ENCODE measurements around the gene KCNJ15. TPM values are rescaled to one million over a fixed set of nuclear protein-coding genes. Genes with fewer than 3 reads are reported as not detected.

The KCNJ15 gene
- total RNA-seq, 1 donor = under 0.01 TPM

DNA sequence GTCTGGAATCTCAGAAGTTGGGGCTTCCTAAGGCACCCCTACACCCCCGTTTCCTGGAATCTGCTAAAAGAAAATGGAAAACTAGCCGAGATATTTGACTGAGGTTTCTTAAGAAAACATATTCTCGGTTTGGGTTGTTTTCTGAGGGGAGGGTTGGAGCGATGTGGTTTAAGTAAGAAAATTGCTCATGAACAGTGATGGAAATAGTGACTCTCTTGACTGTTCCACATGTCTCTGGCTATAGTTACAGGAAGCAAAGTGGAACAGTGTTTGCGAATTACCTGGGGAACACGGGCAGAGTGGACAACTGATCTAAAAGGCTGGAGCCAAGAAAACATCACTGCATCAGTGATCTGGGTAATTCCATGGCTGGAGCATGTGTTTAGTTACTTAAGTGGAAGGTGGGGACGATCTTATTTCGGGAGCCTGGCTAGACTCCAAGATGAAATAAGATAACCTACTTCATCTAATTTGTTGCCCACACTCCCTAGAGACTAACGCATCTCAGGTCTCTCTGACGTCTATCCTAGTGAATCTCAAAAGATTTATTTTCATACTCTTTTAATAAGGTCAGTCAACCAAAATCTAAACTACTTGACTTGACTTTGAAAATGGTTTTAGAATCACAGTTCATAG is 92.4 kb downstream of the KCNJ15 start:
- H3K4me3 ChIP-seq (ENCODE audit: low read depth, low read length) = no peak overlapping the region
- DNase-seq (ENCODE audit: low read depth) = peak; percentile 40
- TF ChIP-seq, protein P1, sequence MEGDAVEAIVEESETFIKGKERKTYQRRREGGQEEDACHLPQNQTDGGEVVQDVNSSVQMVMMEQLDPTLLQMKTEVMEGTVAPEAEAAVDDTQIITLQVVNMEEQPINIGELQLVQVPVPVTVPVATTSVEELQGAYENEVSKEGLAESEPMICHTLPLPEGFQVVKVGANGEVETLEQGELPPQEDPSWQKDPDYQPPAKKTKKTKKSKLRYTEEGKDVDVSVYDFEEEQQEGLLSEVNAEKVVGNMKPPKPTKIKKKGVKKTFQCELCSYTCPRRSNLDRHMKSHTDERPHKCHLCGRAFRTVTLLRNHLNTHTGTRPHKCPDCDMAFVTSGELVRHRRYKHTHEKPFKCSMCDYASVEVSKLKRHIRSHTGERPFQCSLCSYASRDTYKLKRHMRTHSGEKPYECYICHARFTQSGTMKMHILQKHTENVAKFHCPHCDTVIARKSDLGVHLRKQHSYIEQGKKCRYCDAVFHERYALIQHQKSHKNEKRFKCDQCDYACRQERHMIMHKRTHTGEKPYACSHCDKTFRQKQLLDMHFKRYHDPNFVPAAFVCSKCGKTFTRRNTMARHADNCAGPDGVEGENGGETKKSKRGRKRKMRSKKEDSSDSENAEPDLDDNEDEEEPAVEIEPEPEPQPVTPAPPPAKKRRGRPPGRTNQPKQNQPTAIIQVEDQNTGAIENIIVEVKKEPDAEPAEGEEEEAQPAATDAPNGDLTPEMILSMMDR (IDR thresholded peaks at IDR 0.05; ENCODE audit: insufficient read depth, low read depth, low read length) = no peak

DNA sequence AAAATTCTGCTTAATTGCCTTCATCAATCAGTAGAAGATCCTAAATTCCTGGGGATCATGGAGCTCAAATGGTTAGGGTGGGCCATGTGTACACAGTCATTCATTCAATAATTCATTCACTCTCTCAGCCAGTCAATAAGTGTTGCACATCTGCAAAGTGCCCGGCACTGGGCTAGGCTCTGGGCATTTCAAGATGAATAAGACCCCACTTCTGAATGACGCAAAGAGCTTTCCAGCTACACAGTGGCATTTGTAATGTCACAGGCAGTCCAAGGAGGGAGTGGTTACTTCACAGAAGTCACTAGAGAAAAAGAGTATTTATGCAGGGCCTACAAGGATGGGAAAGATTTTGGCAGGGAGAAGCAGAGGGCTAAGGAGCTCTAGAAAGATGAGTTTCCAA is 93.2 kb downstream of the KCNJ15 start:
- DNase-seq (ENCODE audit: low read depth) = no peak
- TF ChIP-seq, protein P1 (IDR thresholded peaks at IDR 0.05; ENCODE audit: insufficient read depth, low read depth, low read length) = no peak

DNA sequence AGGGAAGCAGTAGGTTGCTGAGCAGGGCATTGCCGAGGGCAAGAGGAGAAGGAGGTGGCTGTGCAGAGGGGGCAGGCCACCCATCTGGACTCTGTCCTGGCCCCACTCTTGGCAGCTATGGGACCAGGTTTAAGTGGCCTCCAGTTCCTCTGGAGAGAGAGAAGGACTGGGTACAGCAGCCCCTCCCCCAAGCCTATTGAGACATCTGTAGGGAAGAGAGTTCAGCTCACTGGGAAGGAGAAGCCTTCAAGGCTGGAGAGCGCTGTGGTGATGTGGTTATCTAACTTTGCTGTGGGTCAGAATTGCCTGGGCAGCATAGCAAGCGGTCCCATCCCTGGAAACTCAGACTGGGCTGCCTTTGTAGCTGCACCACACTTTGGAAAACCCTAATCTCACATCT is 93.9 kb downstream of the KCNJ15 start:
- H3K4me3 ChIP-seq (ENCODE audit: low read depth, low read length) = no peak overlapping the region
- DNase-seq (ENCODE audit: low read depth) = peak; percentile 21
- TF ChIP-seq, protein P1 (IDR thresholded peaks at IDR 0.05; ENCODE audit: insufficient read depth, low read depth, low read length) = no peak

More for the DNA sequence above, 93.2 kb downstream of the KCNJ15 start:
- H3K4me3 ChIP-seq (ENCODE audit: low read depth, low read length) = no peak overlapping the region

DNA sequence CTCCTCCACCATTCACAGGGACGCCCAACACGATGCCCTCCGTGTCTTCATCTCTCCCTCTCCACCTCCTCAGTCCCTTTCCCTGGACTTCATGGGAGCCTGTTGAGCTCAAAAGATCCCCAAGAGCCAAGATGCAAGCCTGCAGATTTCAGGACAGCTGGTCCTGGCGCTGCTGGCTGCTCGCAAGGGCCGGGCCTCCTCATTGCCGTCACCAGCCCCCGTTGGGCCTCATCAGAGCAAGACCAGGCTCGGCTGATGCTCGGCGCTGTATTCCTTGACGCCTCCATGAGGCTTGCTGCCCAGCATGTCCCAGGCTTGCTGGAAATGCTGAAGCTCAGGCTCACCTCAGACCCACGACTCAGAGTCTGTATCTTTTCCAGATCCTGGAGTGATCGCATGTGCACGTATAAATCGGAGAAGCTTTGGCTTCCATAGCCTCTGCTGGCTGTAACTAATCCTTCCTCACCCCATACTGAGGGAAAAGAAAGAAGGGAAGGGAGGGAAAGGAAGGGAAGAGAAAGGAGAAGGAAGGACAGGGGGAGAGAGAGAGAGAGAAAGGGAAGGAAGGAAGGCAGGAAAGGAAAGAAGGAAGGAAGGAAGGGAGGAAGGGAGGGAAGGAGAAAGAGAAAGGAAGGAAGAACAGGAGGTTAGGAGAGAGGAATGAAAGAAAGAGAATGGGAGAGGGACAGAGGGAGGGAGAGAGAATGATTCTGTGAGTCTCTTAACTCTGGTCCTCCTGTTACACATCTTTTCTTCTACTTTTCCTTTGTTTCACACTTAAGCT is 94.6 kb downstream of the KCNJ15 start:
- peak; percentile 33 for DNase-seq (ENCODE audit: low read depth)
- TF ChIP-seq, protein P1 (IDR thresholded peaks at IDR 0.05; ENCODE audit: insufficient read depth, low read depth, low read length) = no peak
- H3K4me3 ChIP-seq (ENCODE audit: low read depth, low read length) = no peak overlapping the region

DNA sequence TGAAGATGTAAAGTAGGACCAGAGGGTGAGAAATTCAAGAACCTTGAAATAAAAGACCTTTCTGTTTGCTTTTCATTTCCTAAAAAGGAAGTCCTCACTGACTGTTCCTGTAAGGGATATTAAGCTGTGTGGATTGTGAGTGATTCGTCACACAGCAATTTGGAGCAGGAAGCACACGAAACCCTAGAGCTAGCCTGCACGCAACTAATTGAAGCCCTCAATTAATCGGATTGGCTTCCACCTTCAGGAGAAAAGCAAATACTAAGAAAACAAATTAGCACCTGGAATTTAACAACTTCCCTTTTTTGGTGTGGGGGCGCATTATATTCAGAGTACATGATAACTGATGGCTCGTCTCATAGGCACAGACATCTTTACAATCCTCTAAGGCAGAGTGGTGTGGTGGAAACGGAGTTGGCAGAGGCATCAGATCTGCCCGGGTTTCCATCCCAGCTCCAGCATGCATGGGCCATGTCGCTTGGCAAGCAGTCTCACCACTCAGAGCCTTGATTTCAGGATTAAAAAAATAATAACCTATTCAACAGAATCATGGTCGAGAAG is 95.2 kb downstream of the KCNJ15 start:
- H3K4me3 ChIP-seq (ENCODE audit: low read depth, low read length) = no peak overlapping the region
- TF ChIP-seq, protein P1 (IDR thresholded peaks at IDR 0.05; ENCODE audit: insufficient read depth, low read depth, low read length) = no peak
- DNase-seq (ENCODE audit: low read depth) = peak; percentile 71

DNA sequence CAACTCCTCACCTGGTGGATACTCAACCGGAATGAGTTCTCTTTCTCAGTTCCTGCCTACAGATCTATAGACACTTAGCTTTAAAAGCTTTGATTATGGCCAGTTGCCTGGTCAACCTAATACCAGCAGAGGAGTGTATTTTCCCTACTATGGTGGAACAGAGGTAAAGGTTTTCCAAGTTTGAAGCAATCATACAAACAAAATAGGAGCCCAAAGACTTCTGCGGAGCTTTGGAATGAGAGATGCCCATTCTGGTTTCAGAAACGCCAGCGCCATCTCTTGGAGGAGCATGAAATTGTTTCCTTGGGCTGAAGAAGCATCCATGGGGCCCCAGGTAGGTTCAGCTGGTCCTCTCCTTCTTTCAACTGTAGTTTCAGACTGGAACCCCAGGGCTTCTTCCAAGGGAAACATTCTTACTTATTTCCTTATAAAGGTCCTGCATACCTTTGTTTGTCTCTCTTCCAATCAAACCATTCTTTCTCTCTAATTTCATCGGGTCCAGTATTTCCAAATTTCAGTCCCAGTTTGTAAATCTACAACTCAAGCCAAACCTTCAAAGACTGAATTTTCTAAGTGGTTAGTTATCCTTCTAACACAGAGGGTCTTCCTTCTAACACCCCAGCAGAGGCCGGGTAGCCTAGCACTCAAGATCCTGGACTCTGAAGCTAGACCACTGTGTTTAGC is 95.9 kb downstream of the KCNJ15 start:
- TF ChIP-seq, protein P1 (IDR thresholded peaks at IDR 0.05; ENCODE audit: insufficient read depth, low read depth, low read length) = peak; percentile 93
- H3K4me3 ChIP-seq (ENCODE audit: low read depth, low read length) = no peak overlapping the region
- peak; percentile 76 for DNase-seq (ENCODE audit: low read depth)

All from fibroblast of villous mesenchyme (primary cell).